Caco-2 (cell line): Measurements from ENCODE around the gene NRP2. TPM values are rescaled to one million over a fixed set of nuclear protein-coding genes. Genes with fewer than 3 reads are reported as not detected.

ENCODE experiments used
- BruUV-seq: library from RNA; stranded (reverse); fragments of 400-500 nt; replicated peaks from 2 replicates; lab custom pipeline; 2021; lab: Mats Ljungman, UMichigan
- CTCF ChIA-PET: fragments of 300-600 bp; sonication (Branson Sonifier 250); formaldehyde crosslinking; loops from one replicate; lab custom pipeline; 2022; ENCODE audit warnings: antibody characterized with exemption; lab: Charles Lee
- POLR2A ChIA-PET: fragments of 300-600 bp; sonication (Branson Sonifier 250); formaldehyde crosslinking; loops from one replicate; lab custom pipeline; 2022; ENCODE audit warnings: antibody characterized with exemption; lab: Charles Lee
- DNase-seq, 2 experiments: peaks; one replicate each; pipeline versions ENCODE4 v3.0.0 to v3.0.0-alpha.2; 2020 to 2022
- H3K27me3 ChIP-seq: replicated peaks from 2 replicates; pipeline ENCODE4 v1.6.0; 2011; ENCODE audit warnings: low read length; ENCODE audit not compliant: control insufficient read depth, insufficient read depth
- H3K36me3 ChIP-seq: 2 replicates; pipeline ENCODE4 v1.5.1; 2011; ENCODE audit warnings: low read length; ENCODE audit not compliant: control insufficient read depth, insufficient read depth
- H3K4me1 ChIP-seq: fragments of 250-450 bp; sonication (Bioruptor Pico); 2 replicates; pipeline ENCODE4 v1.5.1; 2020; ENCODE audit warnings: mild to moderate bottlenecking
- H3K4me3 ChIP-seq: 2 replicates; pipeline ENCODE4 v1.5.1; 2011; ENCODE audit warnings: low read depth, mild to moderate bottlenecking, control low read depth, low read length
- H3K9me3 ChIP-seq: fragments of 250-450 bp; sonication (Bioruptor Pico); 2 replicates; pipeline ENCODE4 v1.5.1; 2020; ENCODE audit warnings: mild to moderate bottlenecking, moderate library complexity
- H3K27ac Mint-ChIP-seq: one replicate; pipeline ENCODE4 v1.8.0; 2022; ENCODE audit warnings: mixed read lengths; ENCODE audit not compliant: unreplicated experiment
- H3K27me3 Mint-ChIP-seq: one replicate; pipeline ENCODE4 v1.8.0; 2022; ENCODE audit warnings: mixed read lengths; ENCODE audit not compliant: insufficient read depth, unreplicated experiment
- H3K36me3 Mint-ChIP-seq: one replicate; pipeline ENCODE4 v1.8.0; 2022; ENCODE audit warnings: mild to moderate bottlenecking, mixed read lengths; ENCODE audit not compliant: insufficient read depth, unreplicated experiment
- H3K4me1 Mint-ChIP-seq: one replicate; pipeline ENCODE4 v1.8.0; 2022; ENCODE audit warnings: low read depth, mixed read lengths; ENCODE audit not compliant: unreplicated experiment
- H3K4me3 Mint-ChIP-seq: one replicate; pipeline ENCODE4 v1.8.0; 2022; ENCODE audit warnings: mild to moderate bottlenecking, moderate library complexity, mixed read lengths; ENCODE audit not compliant: unreplicated experiment
- H3K9me3 Mint-ChIP-seq: one replicate; pipeline ENCODE4 v1.8.0; 2022; ENCODE audit warnings: mixed read lengths; ENCODE audit not compliant: unreplicated experiment
- CTCF ChIP-seq, 2 experiments: fragments of 200-600 bp in 1 of 2; IDR thresholded peaks; 1 replicate in 1 of 2; 2 replicates in 1 of 2; pipeline versions ENCODE4 v1.5.1 to v1.8.0; 2011 to 2022; ENCODE audit warnings: antibody characterized with exemption in 1 of 2, control low read depth in 1 of 2, inconsistent platforms in 1 of 2, low read depth in 1 of 2, low read length in 1 of 2, mild to moderate bottlenecking in 1 of 2, moderate library complexity in 1 of 2; ENCODE audit not compliant: insufficient read depth in 1 of 2, severe bottlenecking in 1 of 2, unreplicated experiment in 1 of 2
- intact Hi-C: fragments of 100-400 bp; cut with micrococcal nuclease; formaldehyde crosslinking; loops from one replicate; pipeline ENCODE4 v1.10.0; 2022; ENCODE audit not compliant: unreplicated experiment
- total RNA-seq: library from RNA; stranded (reverse); gene quantifications from 2 replicates; pipeline ENCODE4 v1.2.3, GENCODE V29; 2022

NRP2 gene
- total RNA-seq, 1 experiment from 2014 or later: 96.9 TPM

- TF ChIP-seq CTCF (IDR thresholded peaks at IDR 0.05; ENCODE audit: insufficient read depth in 1 of 2, low read depth in 1 of 2, low read length in 1 of 2, severe bottlenecking in 1 of 2, unreplicated experiment in 1 of 2): no peak
- no peaks in the 10 kb centered on the region for H3K9me3 Mint-ChIP-seq
- intact Hi-C loops: no loop called here
- POLR2A ChIA-PET: no interaction called here
- H3K9me3 ChIP-seq: no peaks in the 10 kb centered on the region
- CTCF ChIA-PET: interaction anchor here (0.7 kb wide), 1 partner anchor 10 kb away, joined by 3 read pairs; no protein-coding TSS in a partner anchor
- no peaks in the 10 kb centered on the region for H3K36me3 Mint-ChIP-seq
- H3K27me3 Mint-ChIP-seq: no peaks in the 10 kb centered on the region
- H3K4me3 ChIP-seq: no peak overlapping the region
- BruUV-seq: no TSS peak
- H3K27ac Mint-ChIP-seq: no peak overlapping the region
- H3K4me1 ChIP-seq: no peaks in the 10 kb centered on the region
- H3K4me3 Mint-ChIP-seq: no peak overlapping the region
- H3K36me3 ChIP-seq: no peaks in the 10 kb centered on the region
- H3K27me3 ChIP-seq: no peaks in the 10 kb centered on the region
- no peaks in the 10 kb centered on the region for H3K4me1 Mint-ChIP-seq
- DNase-seq: no peak
These were observed 22.4 kb upstream of the NRP2 start for GRCh38 chr2:205659922-205660321.

GRCh38 chr2:205660521-205661124 lies 21.7 kb upstream of the NRP2 start:
- Mint-ChIP-seq H3K4me1 (no peaks in the 10 kb centered on the region), H3K27me3 (no peaks in the 10 kb centered on the region), H3K9me3 (no peaks in the 10 kb centered on the region), H3K36me3 (no peaks in the 10 kb centered on the region), H3K27ac (no peak overlapping the region), H3K4me3 (no peak overlapping the region)
- no TSS peak for BruUV-seq
- CTCF ChIA-PET: interaction anchor here (0.7 kb wide), 1 partner anchor 10 kb away, joined by 3 read pairs; no protein-coding TSS in a partner anchor
- TF ChIP-seq CTCF (IDR thresholded peaks at IDR 0.05; ENCODE audit: insufficient read depth in 1 of 2, low read depth in 1 of 2, low read length in 1 of 2, severe bottlenecking in 1 of 2, unreplicated experiment in 1 of 2): no peak
- no peaks in the 10 kb centered on the region for H3K27me3 ChIP-seq
- no peak for DNase-seq
- POLR2A ChIA-PET: no interaction called here
- H3K36me3 ChIP-seq: no peaks in the 10 kb centered on the region
- no peak overlapping the region for H3K4me3 ChIP-seq
- intact Hi-C loops: no loop called here
- H3K4me1 ChIP-seq: peaks cover 3% of the 10 kb centered on the region
- H3K9me3 ChIP-seq: no peaks in the 10 kb centered on the region

GRCh38 chr2:205661281-205661680 lies 21.0 kb upstream of the NRP2 start:
- Histone ChIP-seq H3K36me3 (no peaks in the 10 kb centered on the region), H3K27me3 (no peaks in the 10 kb centered on the region), H3K4me1 (peaks cover 8% of the 10 kb centered on the region), H3K9me3 (no peaks in the 10 kb centered on the region), H3K4me3 (no peak overlapping the region)
- no peaks in the 10 kb centered on the region for H3K36me3 Mint-ChIP-seq
- no peaks in the 10 kb centered on the region for H3K9me3 Mint-ChIP-seq
- no peak overlapping the region for H3K27ac Mint-ChIP-seq
- H3K27me3 Mint-ChIP-seq: no peaks in the 10 kb centered on the region
- H3K4me3 Mint-ChIP-seq: no peak overlapping the region
- intact Hi-C loops: no loop called here
- POLR2A ChIA-PET: no interaction called here
- no peaks in the 10 kb centered on the region for H3K4me1 Mint-ChIP-seq
- CTCF ChIA-PET: no interaction called here
- no peak for TF ChIP-seq CTCF (IDR thresholded peaks at IDR 0.05; ENCODE audit: insufficient read depth in 1 of 2, low read depth in 1 of 2, low read length in 1 of 2, severe bottlenecking in 1 of 2, unreplicated experiment in 1 of 2)
- no TSS peak for BruUV-seq
- DNase-seq: no peak
